Activated T-cell treated with anti-CD3 and anti-CD28 coated beads, Interleukin-2, amount 50 U/mL, for 4 hours (primary cell): ENCODE data around the gene RFX1. TPM values are rescaled to one million over a fixed set of nuclear protein-coding genes. Genes with fewer than 3 reads are reported as not detected.
"Not testable (repeated sequence)": the region's sequence is repeated elsewhere in the genome, so short reads cannot be mapped to it uniquely, and the experiment has no call there.

ENCODE experiments used
- ATAC-seq, 2 donors: fragments of 200-7000 bp; cut with Tn5 transposase; one replicate each; pipeline ENCODE4 v1.10.0; 2021
- DNase-seq: peaks from one replicate; pipeline ENCODE4 v3.0.0-alpha.2; 2020
- H3K27me3 Mint-ChIP-seq: one replicate; pipeline ENCODE4 v1.8.0; 2021; ENCODE audit warnings: low read depth, mixed read lengths
- H3K36me3 Mint-ChIP-seq: one replicate; pipeline ENCODE4 v1.8.0; 2022; ENCODE audit warnings: mixed read lengths; ENCODE audit not compliant: insufficient read depth
- H3K4me1 Mint-ChIP-seq: one replicate; pipeline ENCODE4 v1.8.0; 2021; ENCODE audit warnings: low read depth, mixed read lengths
- H3K4me3 Mint-ChIP-seq: one replicate; pipeline ENCODE4 v1.8.0; 2021; ENCODE audit warnings: mild to moderate bottlenecking, moderate library complexity, mixed read lengths
- H3K9me3 Mint-ChIP-seq: one replicate; pipeline ENCODE4 v1.8.0; 2021; ENCODE audit warnings: mixed read lengths
- total RNA-seq, 3 donors: library from RNA; stranded (reverse); gene quantifications; one replicate each; pipeline ENCODE4 v1.2.1, GENCODE V29; 2021

The RFX1 gene
- total RNA-seq, 3 donors from 2014 or later, result 11.3 to 13.8 (median 12.3) TPM

DNA sequence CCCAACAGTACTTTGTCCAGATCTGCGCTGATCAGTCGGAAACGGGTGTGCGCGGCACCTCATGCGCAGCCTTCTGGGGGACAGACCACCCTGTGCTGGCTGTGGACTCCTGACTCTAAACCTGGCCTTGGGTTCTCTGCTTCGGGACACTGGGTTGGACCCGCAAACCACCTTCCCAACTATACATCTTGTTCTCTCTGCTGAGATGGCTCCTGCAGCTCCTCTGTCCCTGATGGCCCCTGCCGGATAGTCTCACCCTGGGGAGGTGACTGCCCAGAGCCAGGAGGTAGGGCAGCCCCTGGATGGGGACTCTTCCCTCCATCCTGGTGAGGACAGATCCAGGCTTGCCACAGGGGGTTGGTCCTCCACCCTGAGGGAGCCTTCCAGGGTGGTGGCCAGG, 23.3 kb downstream of the RFX1 start:
- H3K4me1 Mint-ChIP-seq, result peaks cover 56% of the 10 kb centered on the region
- DNase-seq, result no peak
- H3K4me3 Mint-ChIP-seq, result no peak overlapping the region
- no peaks in the 10 kb centered on the region for H3K36me3 Mint-ChIP-seq
- no peaks in the 10 kb centered on the region for H3K27me3 Mint-ChIP-seq
- ATAC-seq, result no peak
- no peaks in the 10 kb centered on the region for H3K9me3 Mint-ChIP-seq

- Mint-ChIP-seq H3K36me3 (no peaks in the 10 kb centered on the region), H3K9me3 (no peaks in the 10 kb centered on the region), H3K4me1 (peaks cover 48% of the 10 kb centered on the region), H3K4me3 (no peak overlapping the region), H3K27me3 (no peaks in the 10 kb centered on the region)
- no peak for ATAC-seq
- DNase-seq, result no peak
Measured at GRCh38 chr19:13981988-13982501, 24.1 kb downstream of the RFX1 start.

GRCh38 chr19:13981467-13981866, 24.7 kb downstream of the RFX1 start:
- DNase-seq (no peak), ATAC-seq (no peak)
- Mint-ChIP-seq H3K4me1 (peaks cover 44% of the 10 kb centered on the region), H3K27me3 (no peaks in the 10 kb centered on the region), H3K36me3 (no peaks in the 10 kb centered on the region), H3K4me3 (no peak overlapping the region), H3K9me3 (no peaks in the 10 kb centered on the region)

DNA sequence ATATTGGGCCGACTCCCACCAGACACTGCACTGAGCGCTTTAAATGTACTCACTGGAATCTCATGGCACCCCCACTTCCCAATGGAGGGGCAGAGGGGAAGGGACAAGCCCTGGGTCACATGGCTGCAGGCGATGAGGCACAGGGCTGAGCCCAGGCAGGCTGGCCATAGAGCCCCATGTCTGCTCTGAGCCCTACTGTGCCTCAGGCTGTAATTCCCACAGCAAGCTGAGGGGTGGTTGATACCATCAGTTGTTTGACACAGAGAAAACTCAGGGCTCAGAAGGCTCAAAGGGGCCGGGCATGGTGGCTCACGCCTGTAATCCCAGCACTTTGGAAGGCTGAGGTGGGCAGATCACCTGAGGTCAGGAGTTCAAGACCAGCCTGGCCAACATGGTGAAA, 25.1 kb downstream of the RFX1 start:
- no peaks in the 10 kb centered on the region for H3K9me3 Mint-ChIP-seq

DNA sequence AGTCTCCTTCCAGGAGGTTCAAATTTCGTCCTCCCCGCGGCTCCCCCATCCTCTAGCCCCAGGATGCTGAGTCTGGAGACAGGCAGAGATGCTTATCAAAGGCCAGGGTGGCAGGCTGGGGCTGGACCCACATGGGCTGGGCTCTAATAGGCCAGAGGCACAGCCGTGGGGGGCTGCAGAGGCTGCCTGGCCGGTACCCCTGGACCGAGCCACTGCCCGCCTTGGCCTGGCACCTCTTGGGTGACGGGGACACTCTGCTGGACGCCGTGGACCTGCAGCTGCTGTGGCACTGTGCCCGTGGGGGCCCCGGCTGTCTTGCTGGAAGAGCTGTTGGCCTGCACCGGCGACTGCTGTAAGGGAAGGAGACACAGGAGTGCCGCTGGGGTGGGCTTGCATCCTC, 25.8 kb downstream of the RFX1 start:
- no peaks in the 10 kb centered on the region for H3K9me3 Mint-ChIP-seq
- no peak for DNase-seq
- no peaks in the 10 kb centered on the region for H3K27me3 Mint-ChIP-seq
- peaks cover 33% of the 10 kb centered on the region for H3K4me1 Mint-ChIP-seq
- H3K36me3 Mint-ChIP-seq, result peaks cover 2% of the 10 kb centered on the region
- no peak for ATAC-seq
- no peak overlapping the region for H3K4me3 Mint-ChIP-seq

More for the DNA sequence above, 25.1 kb downstream of the RFX1 start:
- Mint-ChIP-seq H3K36me3 (no peaks in the 10 kb centered on the region), H3K4me1 (peaks cover 40% of the 10 kb centered on the region), H3K4me3 (no peak overlapping the region), H3K27me3 (no peaks in the 10 kb centered on the region)
- ATAC-seq (no peak), DNase-seq (no peak)

- DNase-seq (no peak), ATAC-seq (no peak)
- H3K27me3 Mint-ChIP-seq, result no peaks in the 10 kb centered on the region
- H3K36me3 Mint-ChIP-seq, result peaks cover 2% of the 10 kb centered on the region
- H3K4me1 Mint-ChIP-seq, result peaks cover 28% of the 10 kb centered on the region
- H3K4me3 Mint-ChIP-seq, result no peak overlapping the region
- no peaks in the 10 kb centered on the region for H3K9me3 Mint-ChIP-seq
Measured at GRCh38 chr19:13979686-13980085, 26.4 kb downstream of the RFX1 start.

DNA sequence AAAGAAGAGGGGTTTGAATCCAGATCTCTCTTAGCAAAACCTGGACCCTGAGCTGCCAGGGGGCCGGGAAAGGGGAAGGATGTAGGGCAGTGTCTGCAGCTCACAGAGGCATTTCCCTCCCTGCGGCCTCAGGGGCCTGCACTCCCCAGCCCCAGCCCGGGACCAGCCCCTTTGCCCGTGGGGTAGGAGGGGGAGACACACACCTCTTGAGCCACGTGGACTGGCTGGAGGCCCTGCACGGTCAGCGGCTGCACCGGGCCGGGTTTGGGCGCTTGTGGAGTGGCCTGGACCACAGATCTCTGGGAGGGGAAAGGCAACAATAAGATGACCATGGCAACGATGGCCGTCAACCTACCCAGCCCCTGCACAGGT, 26.9 kb downstream of the RFX1 start:
- Mint-ChIP-seq H3K4me3 (no peak overlapping the region), H3K9me3 (no peaks in the 10 kb centered on the region)
- peak in 1 of 2 donors; percentile 10 for ATAC-seq

DNA sequence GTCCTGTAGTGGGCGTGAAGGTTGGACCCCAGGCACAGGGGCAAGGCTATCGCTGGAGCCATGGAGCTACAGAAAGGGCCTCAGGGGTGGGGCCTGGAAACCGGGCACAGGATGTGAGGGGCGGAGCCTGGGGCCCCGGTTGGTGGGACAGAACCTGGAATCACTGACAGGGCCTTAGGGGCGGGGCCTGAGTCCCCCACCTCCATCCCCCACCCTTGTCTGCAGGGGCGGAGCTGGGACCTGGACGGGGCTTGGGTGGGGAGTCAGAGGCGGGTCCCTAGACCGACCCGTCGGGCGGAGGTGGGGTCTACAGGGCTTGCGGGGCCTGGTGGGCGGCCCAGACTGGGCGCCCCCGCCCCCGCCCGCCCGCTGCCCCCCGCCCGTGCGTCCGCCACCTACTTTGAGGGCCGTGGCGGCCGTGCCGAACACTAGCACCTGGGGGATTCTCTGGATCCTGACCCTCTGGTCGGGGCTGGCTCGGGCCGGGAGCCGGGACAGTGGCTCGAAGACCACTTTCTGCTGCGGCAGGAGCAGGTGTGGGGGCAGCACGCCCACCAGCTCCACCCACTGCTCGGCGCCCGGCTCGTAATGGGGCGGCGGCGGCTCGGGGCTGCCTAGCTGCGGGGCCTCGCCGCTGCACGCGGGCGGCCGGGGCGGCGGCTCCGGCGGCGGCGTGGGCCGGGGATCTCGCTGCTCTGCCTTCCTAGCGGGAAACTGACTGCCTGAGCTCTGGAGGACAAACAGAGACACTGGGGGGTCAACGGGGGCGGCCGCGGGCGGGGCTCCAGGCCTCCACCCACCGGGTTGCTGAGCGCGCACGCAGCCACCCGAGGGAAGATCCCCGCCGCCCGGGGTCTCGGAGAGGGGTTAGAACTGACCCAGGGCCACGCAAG, 27.5 kb downstream of the RFX1 start:
- peak; percentile 42 to 55 for ATAC-seq
- Mint-ChIP-seq H3K27me3 (no peaks in the 10 kb centered on the region), H3K4me3 (no peak overlapping the region), H3K9me3 (no peaks in the 10 kb centered on the region), H3K36me3 (peaks cover 5% of the 10 kb centered on the region), H3K4me1 (peaks cover 27% of the 10 kb centered on the region)
- no peak for DNase-seq

More for the DNA sequence above, 26.9 kb downstream of the RFX1 start:
- H3K27me3 Mint-ChIP-seq, result no peaks in the 10 kb centered on the region
- peaks cover 27% of the 10 kb centered on the region for H3K4me1 Mint-ChIP-seq
- peaks cover 5% of the 10 kb centered on the region for H3K36me3 Mint-ChIP-seq
- DNase-seq, result no peak

DNA sequence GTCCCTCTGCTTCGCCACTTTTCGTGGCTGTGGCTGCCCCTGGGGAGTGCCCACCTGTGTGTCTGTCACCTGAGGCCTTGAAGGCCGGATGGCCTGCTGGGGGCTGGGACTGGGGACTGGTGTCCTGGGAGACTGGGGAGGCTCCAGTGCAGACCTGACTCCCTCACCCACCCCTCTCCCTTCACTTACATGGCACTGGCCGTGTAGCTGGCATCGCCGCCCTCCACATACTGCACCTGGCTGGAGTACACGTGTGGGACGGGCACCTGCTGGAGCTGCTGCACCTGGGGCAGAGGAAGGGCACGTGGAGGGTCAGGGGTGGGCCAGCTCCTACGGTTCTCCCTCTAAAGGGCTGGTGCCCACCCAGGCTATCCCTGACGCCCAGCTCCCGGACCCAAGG, 28.3 kb downstream of the RFX1 start:
- H3K36me3 Mint-ChIP-seq, result peaks cover 5% of the 10 kb centered on the region
- no peak overlapping the region for H3K4me3 Mint-ChIP-seq
- no peaks in the 10 kb centered on the region for H3K27me3 Mint-ChIP-seq
- H3K9me3 Mint-ChIP-seq, result no peaks in the 10 kb centered on the region
- DNase-seq (no peak), ATAC-seq (no peak)
- H3K4me1 Mint-ChIP-seq, result peaks cover 22% of the 10 kb centered on the region

DNA sequence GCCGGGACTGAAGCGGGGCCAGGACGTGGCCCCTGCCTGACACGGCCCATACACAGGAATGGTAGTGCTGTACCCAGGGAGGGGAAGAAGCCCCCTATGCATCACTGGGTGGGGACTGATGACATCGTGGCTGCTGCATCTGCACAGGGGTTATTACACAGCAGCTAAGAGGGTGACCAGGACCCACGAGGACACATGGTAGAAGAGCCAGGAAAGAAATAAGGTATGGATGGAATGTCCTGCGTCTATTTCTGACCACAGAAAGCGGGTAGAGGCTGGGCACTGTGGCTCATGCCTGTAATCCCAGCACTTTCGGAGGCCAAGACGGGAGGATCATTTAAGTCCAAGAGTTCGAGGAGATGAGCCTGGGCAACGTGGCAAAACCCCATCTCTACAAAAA, 29.7 kb downstream of the RFX1 start:
- H3K9me3 Mint-ChIP-seq, result no peaks in the 10 kb centered on the region
- ATAC-seq (no peak), DNase-seq (no peak)
- H3K4me3 Mint-ChIP-seq, result no peak overlapping the region
- H3K27me3 Mint-ChIP-seq, result no peaks in the 10 kb centered on the region
- H3K4me1 Mint-ChIP-seq, result peaks cover 15% of the 10 kb centered on the region
- peaks cover 5% of the 10 kb centered on the region for H3K36me3 Mint-ChIP-seq

DNA sequence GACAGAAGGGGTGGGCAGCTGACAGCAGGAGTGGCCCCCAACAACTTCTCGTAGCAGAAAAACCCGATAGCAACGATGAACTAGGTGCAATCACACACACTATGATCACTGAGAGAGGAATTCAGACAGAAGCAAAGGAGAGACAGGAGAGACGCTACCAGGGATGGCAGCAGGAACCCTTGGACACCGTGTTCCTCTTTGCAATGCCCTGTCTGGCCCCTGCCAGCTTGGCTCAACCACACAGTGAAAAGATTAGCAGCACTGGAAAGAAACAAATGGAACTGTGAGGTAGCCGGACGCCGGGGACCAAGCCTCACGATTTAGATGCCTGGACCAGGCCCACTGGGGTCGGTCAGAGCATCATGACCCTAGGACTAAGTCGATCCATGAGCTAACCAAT, 30.2 kb downstream of the RFX1 start:
- H3K4me3 Mint-ChIP-seq, result no peak overlapping the region
- H3K27me3 Mint-ChIP-seq, result no peaks in the 10 kb centered on the region
- peaks cover 11% of the 10 kb centered on the region for H3K4me1 Mint-ChIP-seq
- no peak for DNase-seq
- H3K36me3 Mint-ChIP-seq, result peaks cover 5% of the 10 kb centered on the region
- no peak for ATAC-seq
- H3K9me3 Mint-ChIP-seq, result no peaks in the 10 kb centered on the region

DNA sequence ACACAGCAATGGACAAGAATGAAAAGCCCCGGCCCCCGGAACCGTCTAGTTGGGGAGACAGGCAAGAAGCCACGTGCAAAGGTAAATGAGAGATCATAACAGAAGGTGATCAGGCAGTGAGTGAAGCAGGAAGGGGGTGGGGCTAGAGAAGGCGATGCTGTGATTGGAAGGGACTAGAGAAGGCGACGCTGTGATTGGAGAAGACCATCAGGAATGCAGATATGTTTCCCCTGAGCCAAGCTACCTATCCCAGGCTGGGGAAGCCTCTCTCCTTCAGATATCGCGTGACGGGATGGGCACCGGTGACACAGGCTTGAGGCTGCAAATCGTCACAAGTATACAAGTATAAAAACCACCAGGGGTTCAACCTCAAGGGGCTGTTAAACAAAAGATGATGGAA, 32.0 kb downstream of the RFX1 start:
- Mint-ChIP-seq H3K4me1 (peaks cover 8% of the 10 kb centered on the region), H3K36me3 (peaks cover 7% of the 10 kb centered on the region), H3K27me3 (no peaks in the 10 kb centered on the region), H3K9me3 (no peaks in the 10 kb centered on the region), H3K4me3 (no peak overlapping the region)
- ATAC-seq, result peak; percentile 69 to 77
- peak; percentile 38 for DNase-seq

DNA sequence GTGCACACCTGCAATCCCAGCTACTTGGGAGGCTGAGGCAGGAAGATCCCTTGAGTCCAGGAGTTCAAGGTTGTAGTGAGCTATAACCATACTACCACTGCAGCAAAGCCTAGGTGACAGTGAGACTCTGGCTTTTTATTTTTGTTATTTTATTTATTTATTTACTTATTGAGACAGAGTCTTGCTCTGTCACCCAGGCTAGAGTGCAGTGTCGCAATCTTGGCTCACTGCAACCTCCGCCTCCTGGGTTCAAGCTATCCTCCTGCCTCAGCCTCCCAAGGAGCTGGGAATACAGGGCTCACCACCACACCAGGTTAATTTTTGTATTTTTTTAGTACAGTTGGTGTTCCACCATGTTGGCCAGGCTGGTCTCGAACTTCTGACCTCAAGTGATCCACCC, 32.6 kb downstream of the RFX1 start:
- not testable (repeated sequence) for H3K36me3 Mint-ChIP-seq, H3K4me3 Mint-ChIP-seq, H3K4me1 Mint-ChIP-seq, H3K9me3 Mint-ChIP-seq, DNase-seq, H3K27me3 Mint-ChIP-seq, ATAC-seq

GRCh38 chr19:13972368-13973155, 33.6 kb downstream of the RFX1 start:
- DNase-seq, result no peak
- Mint-ChIP-seq H3K4me3 (no peak overlapping the region), H3K9me3 (no peaks in the 10 kb centered on the region), H3K27me3 (no peaks in the 10 kb centered on the region), H3K36me3 (peaks cover 9% of the 10 kb centered on the region), H3K4me1 (peaks cover 8% of the 10 kb centered on the region)
- ATAC-seq, result no peak
